Natural killer cell (primary cell): Measurements from ENCODE around the gene INCA1. TPM values are rescaled to one million over a fixed set of nuclear protein-coding genes. Genes with fewer than 3 reads are reported as not detected.
A peak's percentile ranks its signal among the peaks of the same experiment; 100 is the strongest.

Source experiments
- ATAC-seq, 3 donors: fragments of 150-1000 bp in 2 of 3; fragments of 200-7000 bp in 1 of 3; cut with Tn5 transposase; 1 replicate in 1 of 3; 2 replicates in 2 of 3; pipeline ENCODE4 v1.10.0; 2021; ENCODE audit warnings: mild to moderate bottlenecking in 2 of 3, moderate library complexity in 2 of 3
- DNase-seq, 2 donors: peaks; one replicate each; pipeline versions ENCODE4 v3.0.0 to v3.0.0-alpha.2; 2013 to 2021; ENCODE audit warnings: mixed read lengths in 1 of 2
- H3K27ac ChIP-seq: one replicate; pipeline ENCODE4 v1.5.1; 2013; ENCODE audit warnings: mild to moderate bottlenecking, low read length
- H3K27me3 ChIP-seq: one replicate; pipeline ENCODE4 v1.6.1; 2013; ENCODE audit warnings: low read length; ENCODE audit not compliant: control insufficient read depth, insufficient read depth
- H3K36me3 ChIP-seq: one replicate; pipeline ENCODE4 v1.6.1; 2013; ENCODE audit warnings: low read length; ENCODE audit not compliant: control insufficient read depth, insufficient read depth
- H3K4me1 ChIP-seq: one replicate; pipeline ENCODE4 v1.6.1; 2013; ENCODE audit warnings: low read length; ENCODE audit not compliant: control insufficient read depth, insufficient read depth
- H3K4me3 ChIP-seq: one replicate; pipeline ENCODE4 v1.5.1; 2013; ENCODE audit warnings: low read length
- H3K9me3 ChIP-seq: one replicate; pipeline ENCODE4 v1.6.1; 2013; ENCODE audit warnings: low read length; ENCODE audit not compliant: control insufficient read depth, insufficient read depth
- H3K27ac Mint-ChIP-seq, 2 donors: one replicate each; pipeline ENCODE4 v1.8.0; 2022; ENCODE audit warnings: mild to moderate bottlenecking in 2 of 2, mixed read lengths in 2 of 2, moderate library complexity in 1 of 2
- H3K27me3 Mint-ChIP-seq, 2 donors: one replicate each; pipeline ENCODE4 v1.8.0; 2022; ENCODE audit warnings: low read depth in 2 of 2, mixed read lengths in 2 of 2
- H3K36me3 Mint-ChIP-seq: one replicate; pipeline ENCODE4 v1.8.0; 2022; ENCODE audit warnings: mixed read lengths
- H3K4me1 Mint-ChIP-seq, 2 donors: one replicate each; pipeline ENCODE4 v1.8.0; 2022; ENCODE audit warnings: mixed read lengths in 2 of 2
- H3K4me3 Mint-ChIP-seq: one replicate; pipeline ENCODE4 v1.8.0; 2022; ENCODE audit warnings: mild to moderate bottlenecking, moderate library complexity, mixed read lengths
- H3K9me3 Mint-ChIP-seq, 2 donors: one replicate each; pipeline ENCODE4 v1.8.0; 2022; ENCODE audit warnings: mixed read lengths in 2 of 2
- WGBS: methylation state at CpG from one replicate; pipeline ENCODE4 v1.1.7; 2013; ENCODE audit warnings: missing lambda C conversion rate; ENCODE audit not compliant: insufficient coverage; 5-methylcytosine and 5-hydroxymethylcytosine counted together
- intact Hi-C: fragments of 100-400 bp; cut with micrococcal nuclease; formaldehyde crosslinking; loops from one replicate; pipeline ENCODE4 v1.14.2; 2022
- total RNA-seq, 4 donors: library from RNA; stranded (reverse); fragments of 120-200 nt in 1 of 4; gene quantifications; one replicate each; pipeline versions ENCODE4 v1.2.3 to v1.2.4, GENCODE V29; 2013 to 2022
- TF ChIP-seq, protein P1 (sequence below): fragments of 200-600 bp; IDR thresholded peaks from one replicate; pipeline ENCODE4 v1.8.0; 2022; ENCODE audit warnings: antibody characterized with exemption

Gene INCA1
- total RNA-seq, 3 donors from 2014 or later (not counting 1 experiment from before 2014, with no cell fraction given): 0.39 to 0.54 TPM; not detected in 1

DNA sequence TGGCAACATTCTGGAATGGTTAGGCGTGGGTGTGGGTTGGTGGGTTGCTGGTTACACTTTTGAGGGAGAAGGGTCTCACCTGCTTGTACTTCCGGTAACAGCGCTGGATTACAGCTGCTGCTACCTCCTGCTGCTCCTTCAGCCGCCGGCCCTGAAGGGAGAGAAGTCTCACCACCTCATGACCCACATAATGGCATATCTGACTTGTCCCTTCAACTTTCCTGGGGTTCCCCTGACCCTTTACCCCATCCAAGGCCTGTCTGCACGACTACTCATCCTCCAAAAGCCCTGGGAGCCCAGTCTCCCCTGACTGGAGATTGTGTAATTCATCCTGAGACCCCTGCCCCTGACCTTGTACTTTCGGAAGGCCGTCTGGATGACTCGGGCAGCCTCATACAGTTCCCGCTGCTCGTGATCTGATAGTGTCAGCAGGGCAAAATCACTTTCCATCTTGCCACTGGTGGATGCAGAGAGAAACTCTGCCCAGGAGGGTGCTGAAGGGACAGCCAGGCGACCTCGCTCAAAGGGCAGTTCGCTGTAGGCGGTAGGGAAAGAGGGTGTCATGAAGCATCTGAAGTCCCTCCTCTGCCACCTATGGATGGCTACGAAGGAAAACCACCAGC is 27.7 kb downstream of the INCA1 start:
- Mint-ChIP-seq H3K27ac (no peak overlapping the region), H3K4me1 (peaks cover 7 to 13% of the 10 kb centered on the region in 2 donors), H3K36me3 (no peaks in the 10 kb centered on the region), H3K4me3 (peak overlapping the region; percentile 42), H3K27me3 (no peaks in the 10 kb centered on the region), H3K9me3 (no peaks in the 10 kb centered on the region)
- TF ChIP-seq, protein P1, sequence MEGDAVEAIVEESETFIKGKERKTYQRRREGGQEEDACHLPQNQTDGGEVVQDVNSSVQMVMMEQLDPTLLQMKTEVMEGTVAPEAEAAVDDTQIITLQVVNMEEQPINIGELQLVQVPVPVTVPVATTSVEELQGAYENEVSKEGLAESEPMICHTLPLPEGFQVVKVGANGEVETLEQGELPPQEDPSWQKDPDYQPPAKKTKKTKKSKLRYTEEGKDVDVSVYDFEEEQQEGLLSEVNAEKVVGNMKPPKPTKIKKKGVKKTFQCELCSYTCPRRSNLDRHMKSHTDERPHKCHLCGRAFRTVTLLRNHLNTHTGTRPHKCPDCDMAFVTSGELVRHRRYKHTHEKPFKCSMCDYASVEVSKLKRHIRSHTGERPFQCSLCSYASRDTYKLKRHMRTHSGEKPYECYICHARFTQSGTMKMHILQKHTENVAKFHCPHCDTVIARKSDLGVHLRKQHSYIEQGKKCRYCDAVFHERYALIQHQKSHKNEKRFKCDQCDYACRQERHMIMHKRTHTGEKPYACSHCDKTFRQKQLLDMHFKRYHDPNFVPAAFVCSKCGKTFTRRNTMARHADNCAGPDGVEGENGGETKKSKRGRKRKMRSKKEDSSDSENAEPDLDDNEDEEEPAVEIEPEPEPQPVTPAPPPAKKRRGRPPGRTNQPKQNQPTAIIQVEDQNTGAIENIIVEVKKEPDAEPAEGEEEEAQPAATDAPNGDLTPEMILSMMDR: no peak
- no peak for ATAC-seq
- Histone ChIP-seq H3K27ac (no peak overlapping the region), H3K4me1 (peaks cover 36% of the 10 kb centered on the region), H3K36me3 (peaks cover 33% of the 10 kb centered on the region), H3K27me3 (no peaks in the 10 kb centered on the region), H3K4me3 (no peak overlapping the region), H3K9me3 (no peaks in the 10 kb centered on the region)
- WGBS: 94% methylated on average over 16 of the region's 16 CpGs
- intact Hi-C loops: no loop called here
- no peak for DNase-seq

GRCh38 chr17:4969047-4969550 is 28.2 kb downstream of the INCA1 start:
- H3K27ac Mint-ChIP-seq: no peak overlapping the region

GRCh38 chr17:4968486-4969046 is 28.8 kb downstream of the INCA1 start:
- Histone ChIP-seq H3K4me3 (peak overlapping the region; percentile 89), H3K27me3 (no peaks in the 10 kb centered on the region), H3K36me3 (peaks cover 24% of the 10 kb centered on the region), H3K9me3 (no peaks in the 10 kb centered on the region), H3K27ac (peak overlapping the region; percentile 75), H3K4me1 (peaks cover 35% of the 10 kb centered on the region)
- H3K9me3 Mint-ChIP-seq: no peaks in the 10 kb centered on the region
- no peaks in the 10 kb centered on the region for H3K27me3 Mint-ChIP-seq
- H3K4me1 Mint-ChIP-seq: peaks cover 4 to 13% of the 10 kb centered on the region in 2 donors
- H3K27ac Mint-ChIP-seq: no peak overlapping the region
- TF ChIP-seq, protein P1: no peak
- no peaks in the 10 kb centered on the region for H3K36me3 Mint-ChIP-seq
- H3K4me3 Mint-ChIP-seq: peak overlapping the region; percentile 42
- DNase-seq: no peak
- intact Hi-C loops: no loop called here
- WGBS: 56% methylated on average over 23 of the region's 23 CpGs
- no peak for ATAC-seq

More at GRCh38 chr17:4969047-4969550, 28.2 kb downstream of the INCA1 start:
- H3K4me1 Mint-ChIP-seq: peaks cover 4 to 13% of the 10 kb centered on the region in 2 donors
- intact Hi-C loops: no loop called here
- ATAC-seq: no peak
- no peaks in the 10 kb centered on the region for H3K27me3 Mint-ChIP-seq
- H3K27ac ChIP-seq: peak overlapping the region; percentile 75
- H3K9me3 Mint-ChIP-seq: no peaks in the 10 kb centered on the region
- H3K4me3 ChIP-seq: no peak overlapping the region
- peak in 1 of 2 donors; percentile 40 for DNase-seq
- H3K9me3 ChIP-seq: no peaks in the 10 kb centered on the region
- TF ChIP-seq, protein P1: no peak
- peaks cover 36% of the 10 kb centered on the region for H3K4me1 ChIP-seq
- WGBS: 86% methylated on average over 14 of the region's 15 CpGs
- H3K27me3 ChIP-seq: no peaks in the 10 kb centered on the region
- no peaks in the 10 kb centered on the region for H3K36me3 Mint-ChIP-seq
- H3K4me3 Mint-ChIP-seq: peak overlapping the region; percentile 42
- H3K36me3 ChIP-seq: peaks cover 29% of the 10 kb centered on the region
